ENCODE results near the gene FBXW8. TPM values are rescaled to one million over a fixed set of nuclear protein-coding genes. Genes with fewer than 3 reads are reported as not detected.

Gene FBXW8
- total RNA-seq, 2 donors from 2014 or later = 7.9 to 9.0 TPM

GRCh38 chr12:117069101-117069797 is 158.5 kb downstream of the FBXW8 start:
- DNase-seq (ENCODE audit: low spot score) = no peak
- no peaks in the 10 kb centered on the region for H3K27me3 ChIP-seq
- peak overlapping the region; percentile 57 to 72 for H3K27ac ChIP-seq
- H3K9me3 ChIP-seq = no peaks in the 10 kb centered on the region
- H3K4me1 ChIP-seq = peaks cover 0 to 22% of the 10 kb centered on the region in 2 donors
- no peak overlapping the region for H3K4me3 ChIP-seq
- TF ChIP-seq CTCF (IDR thresholded peaks at IDR 0.05) = no peak
- no peaks in the 10 kb centered on the region for H3K36me3 ChIP-seq

GRCh38 chr12:117069926-117070900 is 159.5 kb downstream of the FBXW8 start:
- Histone ChIP-seq H3K4me1 (peaks cover 0 to 22% of the 10 kb centered on the region in 2 donors), H3K9me3 (no peaks in the 10 kb centered on the region), H3K27ac (peak overlapping the region; percentile 39 to 72), H3K27me3 (no peaks in the 10 kb centered on the region), H3K36me3 (no peaks in the 10 kb centered on the region), H3K4me3 (no peak overlapping the region)
- DNase-seq (ENCODE audit: low spot score) = no peak
- TF ChIP-seq CTCF (IDR thresholded peaks at IDR 0.05) = no peak

DNA sequence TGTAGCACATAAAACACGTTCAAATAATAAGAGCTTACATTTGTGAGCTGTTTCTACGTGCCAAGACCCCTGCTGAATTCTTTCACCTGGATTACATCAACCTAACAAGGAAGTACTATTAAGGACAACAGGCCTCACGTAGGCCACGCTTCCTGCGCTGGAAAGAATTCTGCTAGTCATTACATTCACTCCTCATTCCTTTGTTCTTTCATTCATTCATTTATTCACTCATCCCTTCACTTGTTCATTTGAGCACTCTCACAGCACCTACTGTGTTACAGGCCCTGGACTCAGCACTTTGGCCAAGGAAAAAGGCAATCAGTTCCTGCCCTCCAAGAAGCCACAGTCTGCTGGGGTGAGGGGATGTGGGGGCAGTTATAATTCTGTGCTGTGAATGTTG is 160.3 kb downstream of the FBXW8 start:
- peaks cover 0 to 23% of the 10 kb centered on the region in 2 donors for H3K4me1 ChIP-seq
- TF ChIP-seq CTCF (IDR thresholded peaks at IDR 0.05) = no peak
- no peak overlapping the region for H3K27ac ChIP-seq
- no peak overlapping the region for H3K4me3 ChIP-seq
- no peaks in the 10 kb centered on the region for H3K9me3 ChIP-seq
- no peaks in the 10 kb centered on the region for H3K36me3 ChIP-seq
- no peak for DNase-seq (ENCODE audit: low spot score)
- no peaks in the 10 kb centered on the region for H3K27me3 ChIP-seq

DNA sequence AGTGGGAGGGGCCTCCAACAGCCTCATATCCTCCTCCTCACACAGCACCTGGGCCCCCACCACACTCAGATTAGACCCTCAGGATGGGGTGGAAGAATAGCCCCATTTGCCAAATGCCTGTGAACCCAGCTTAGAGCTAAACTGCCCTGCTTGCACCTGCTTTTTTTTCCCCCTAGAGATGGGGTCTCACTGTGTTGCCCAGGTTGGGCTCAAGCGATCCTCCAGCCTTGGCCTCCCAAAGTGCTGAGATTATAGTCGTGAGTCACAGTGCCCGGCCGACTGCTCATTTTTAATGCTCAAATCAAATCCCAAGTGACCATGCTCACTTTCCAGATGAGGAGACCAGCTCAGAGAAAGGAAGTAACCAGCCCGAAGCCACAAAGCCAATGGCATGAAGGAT is 161.4 kb downstream of the FBXW8 start:
- no peak for TF ChIP-seq CTCF (IDR thresholded peaks at IDR 0.05)
- Histone ChIP-seq H3K36me3 (no peaks in the 10 kb centered on the region), H3K4me3 (no peak overlapping the region), H3K27ac (no peak overlapping the region), H3K4me1 (peaks cover 0 to 34% of the 10 kb centered on the region in 2 donors), H3K9me3 (no peaks in the 10 kb centered on the region), H3K27me3 (no peaks in the 10 kb centered on the region)
- no peak for DNase-seq (ENCODE audit: low spot score)

GRCh38 chr12:117072736-117073490 is 162.2 kb downstream of the FBXW8 start:
- Histone ChIP-seq H3K27me3 (no peaks in the 10 kb centered on the region), H3K36me3 (no peaks in the 10 kb centered on the region), H3K4me3 (no peak overlapping the region), H3K4me1 (peaks cover 0 to 32% of the 10 kb centered on the region in 2 donors), H3K27ac (no peak overlapping the region), H3K9me3 (no peaks in the 10 kb centered on the region)
- TF ChIP-seq CTCF (IDR thresholded peaks at IDR 0.05) = no peak
- no peak for DNase-seq (ENCODE audit: low spot score)

Measured in right atrium auricular region (tissue), 2 donors.